Parietal lobe (tissue), 2 donors: ENCODE results near the gene RABGEF1. TPM values are rescaled to one million over a fixed set of nuclear protein-coding genes. Genes with fewer than 3 reads are reported as not detected.

Experiments
- small RNA-seq: library from RNA; depleted of rRNA; stranded (forward); fragments of <200 nt; gene quantifications from one replicate; pipeline ENCODE3, GENCODE V24; 2014; ENCODE audit warnings: low replicate concordance
- total RNA-seq: library from RNA; depleted of rRNA; stranded (reverse); fragments of >200 nt; gene quantifications from one replicate; pipeline ENCODE4 v1.2.3, GENCODE V29; 2014

The RABGEF1 gene
- total RNA-seq, result 52.6 TPM

DNA sequence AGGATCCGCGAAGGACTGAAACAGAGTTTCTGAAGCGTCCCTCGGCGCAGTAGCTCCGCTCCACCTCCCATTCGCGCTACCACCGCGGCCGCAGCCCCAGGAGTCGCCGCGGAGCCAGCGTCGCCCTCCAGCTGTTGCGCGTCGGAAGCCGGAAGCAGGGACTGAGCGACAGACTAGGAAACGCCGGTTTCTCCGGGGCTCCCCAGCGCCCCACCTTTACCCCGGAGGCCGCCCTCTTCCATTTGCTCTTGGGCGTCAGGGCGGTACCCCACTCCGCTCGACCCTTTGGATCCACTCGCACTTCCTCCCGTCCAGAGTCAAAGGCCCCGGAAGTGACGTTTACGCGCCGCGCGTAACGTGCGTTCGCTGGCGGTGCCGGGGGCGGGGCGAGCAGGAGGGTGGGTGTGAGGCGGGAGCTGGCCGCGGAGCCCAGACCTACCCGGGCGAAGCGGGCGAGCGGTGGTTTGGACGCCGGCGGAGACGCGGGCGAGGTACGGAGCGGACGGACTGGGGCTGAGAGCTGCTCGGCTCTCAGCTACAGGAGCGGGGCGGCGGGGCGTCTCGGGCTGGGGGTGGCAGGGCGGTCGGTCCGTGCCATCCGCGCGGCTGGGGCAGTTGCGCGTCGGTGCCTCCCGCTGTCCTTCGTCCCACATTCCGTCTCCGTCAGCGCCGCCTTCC is at the start of gene RABGEF1:
RABGEF1 (plus strand) TSS at position 432 of the 678 bp plus-strand sequence. CDS start 31,167 bp downstream, outside the sequence.

Small RNA genes within 50 kb of the gene (small RNA-seq; reads per million reads assigned to genes)
- gene AC027644.2, result not detected

Other genes starting within 250 kb of the RABGEF1 start
- 43.2 TPM for gene KCTD7, start 111.9 kb upstream of the RABGEF1 start, total RNA-seq
- 50.7 TPM for gene TMEM248, start 180.5 kb downstream of the RABGEF1 start, total RNA-seq